Neural cell (in vitro differentiated cells): ENCODE data around the gene FOXF1.

ENCODE experiments used
- CTCF ChIP-seq: fragments of 450-650 bp; IDR thresholded peaks from 2 replicates; pipeline ENCODE4 v1.5.1; 2014; ENCODE audit warnings: antibody characterized with exemption, mild to moderate bottlenecking, moderate library complexity; ENCODE audit not compliant: poor library complexity, severe bottlenecking
- EZH2 ChIP-seq: fragments of 200-600, 300-800 bp; shearing (Covaris generic), sonication (generic); IDR thresholded peaks from 2 replicates; pipeline ENCODE4 v1.6.1; 2014; ENCODE audit warnings: antibody characterized with exemption, low read length, borderline replicate concordance, mild to moderate bottlenecking; ENCODE audit not compliant: insufficient read depth, poor library complexity, severe bottlenecking
- MXI1 ChIP-seq: fragments of 450-650 bp; conservative IDR thresholded peaks from 2 replicates; pipeline ENCODE4 v1.6.1; 2014; ENCODE audit warnings: antibody characterized with exemption, mild to moderate bottlenecking; ENCODE audit not compliant: poor library complexity, severe bottlenecking
- POLR2AphosphoS5 ChIP-seq: IDR thresholded peaks from 2 replicates; pipeline ENCODE4 v1.6.1; 2012
- TAF1 ChIP-seq: IDR thresholded peaks from 2 replicates; pipeline ENCODE4 v1.6.1; 2012; ENCODE audit warnings: low read depth
- TF ChIP-seq, protein P1 (sequence below): IDR thresholded peaks from 2 replicates; pipeline ENCODE4 v1.6.1; 2012; ENCODE audit warnings: borderline replicate concordance

DNA sequence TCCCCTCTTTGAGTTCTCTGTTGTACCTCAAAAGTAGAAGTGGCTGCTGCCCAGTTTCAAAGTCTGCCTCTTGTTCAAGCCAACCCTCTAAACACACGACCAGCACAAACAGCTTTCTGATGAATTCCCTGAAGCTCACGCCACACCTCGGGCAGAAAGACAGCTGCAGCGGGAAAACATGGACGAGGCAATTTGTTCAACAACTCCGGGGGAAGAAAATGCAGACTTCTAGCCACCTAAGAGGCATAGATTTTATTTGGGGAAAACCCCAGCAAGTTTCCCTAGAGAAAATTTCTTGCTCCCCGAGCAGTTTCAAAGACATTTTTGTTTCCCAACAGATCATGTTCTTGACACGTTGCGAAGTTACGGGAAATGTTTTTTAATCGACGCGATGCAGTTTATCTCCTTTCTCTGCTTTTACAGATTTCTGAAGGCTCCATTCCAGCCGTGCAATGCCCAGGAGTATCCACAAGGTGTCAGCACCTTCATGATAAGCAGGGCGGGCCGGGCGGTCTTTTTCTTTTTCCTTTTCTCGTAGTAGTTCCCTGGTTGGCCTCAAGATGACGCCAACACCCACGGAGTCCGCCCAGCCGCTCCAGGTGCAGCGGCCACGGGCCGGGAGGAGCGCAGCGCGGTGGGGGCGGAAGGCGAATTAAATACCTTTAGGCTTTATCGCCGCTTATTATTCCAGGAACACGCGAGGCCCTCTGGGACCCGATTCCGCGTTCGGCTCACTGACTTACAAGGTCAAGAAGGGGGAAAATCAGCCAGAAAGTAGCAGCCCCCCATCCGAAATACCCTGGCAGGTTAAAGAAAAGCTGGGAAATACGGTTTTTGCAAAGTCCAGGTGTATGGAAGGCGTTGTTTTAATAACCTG is 53.4 kb downstream of the FOXF1 start:
- TF ChIP-seq CTCF (peak; percentile 100), MXI1 (peak; percentile 61), POLR2AphosphoS5 (no peak), TAF1 (no peak), EZH2 (no peak)
- TF ChIP-seq, protein P1, sequence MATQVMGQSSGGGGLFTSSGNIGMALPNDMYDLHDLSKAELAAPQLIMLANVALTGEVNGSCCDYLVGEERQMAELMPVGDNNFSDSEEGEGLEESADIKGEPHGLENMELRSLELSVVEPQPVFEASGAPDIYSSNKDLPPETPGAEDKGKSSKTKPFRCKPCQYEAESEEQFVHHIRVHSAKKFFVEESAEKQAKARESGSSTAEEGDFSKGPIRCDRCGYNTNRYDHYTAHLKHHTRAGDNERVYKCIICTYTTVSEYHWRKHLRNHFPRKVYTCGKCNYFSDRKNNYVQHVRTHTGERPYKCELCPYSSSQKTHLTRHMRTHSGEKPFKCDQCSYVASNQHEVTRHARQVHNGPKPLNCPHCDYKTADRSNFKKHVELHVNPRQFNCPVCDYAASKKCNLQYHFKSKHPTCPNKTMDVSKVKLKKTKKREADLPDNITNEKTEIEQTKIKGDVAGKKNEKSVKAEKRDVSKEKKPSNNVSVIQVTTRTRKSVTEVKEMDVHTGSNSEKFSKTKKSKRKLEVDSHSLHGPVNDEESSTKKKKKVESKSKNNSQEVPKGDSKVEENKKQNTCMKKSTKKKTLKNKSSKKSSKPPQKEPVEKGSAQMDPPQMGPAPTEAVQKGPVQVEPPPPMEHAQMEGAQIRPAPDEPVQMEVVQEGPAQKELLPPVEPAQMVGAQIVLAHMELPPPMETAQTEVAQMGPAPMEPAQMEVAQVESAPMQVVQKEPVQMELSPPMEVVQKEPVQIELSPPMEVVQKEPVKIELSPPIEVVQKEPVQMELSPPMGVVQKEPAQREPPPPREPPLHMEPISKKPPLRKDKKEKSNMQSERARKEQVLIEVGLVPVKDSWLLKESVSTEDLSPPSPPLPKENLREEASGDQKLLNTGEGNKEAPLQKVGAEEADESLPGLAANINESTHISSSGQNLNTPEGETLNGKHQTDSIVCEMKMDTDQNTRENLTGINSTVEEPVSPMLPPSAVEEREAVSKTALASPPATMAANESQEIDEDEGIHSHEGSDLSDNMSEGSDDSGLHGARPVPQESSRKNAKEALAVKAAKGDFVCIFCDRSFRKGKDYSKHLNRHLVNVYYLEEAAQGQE: no peak
